Chondrocyte (in vitro differentiated cells): ENCODE data around the gene KCNK5. TPM values are rescaled to one million over a fixed set of nuclear protein-coding genes. Genes with fewer than 3 reads are reported as not detected.

Experiments
- DNase-seq: peaks from one replicate; pipeline ENCODE4 v3.0.0; 2021; ENCODE audit warnings: mixed read lengths, low spot score
- H3K27ac Mint-ChIP-seq: one replicate; pipeline ENCODE4 v1.8.0; 2021; ENCODE audit warnings: mild to moderate bottlenecking, moderate library complexity, mixed read lengths; ENCODE audit not compliant: unreplicated experiment
- H3K27me3 Mint-ChIP-seq: 2 replicates; pipeline ENCODE4 v1.8.0; 2021; ENCODE audit warnings: low read depth, mixed read lengths
- H3K36me3 Mint-ChIP-seq: 2 replicates; pipeline ENCODE4 v1.8.0; 2021; ENCODE audit warnings: low read depth, mixed read lengths
- H3K4me1 Mint-ChIP-seq: 2 replicates; pipeline ENCODE4 v1.8.0; 2021; ENCODE audit warnings: low read depth, mild to moderate bottlenecking, mixed read lengths
- H3K4me3 Mint-ChIP-seq: one replicate; pipeline ENCODE4 v1.8.0; 2021; ENCODE audit warnings: mild to moderate bottlenecking, moderate library complexity, mixed read lengths; ENCODE audit not compliant: unreplicated experiment
- H3K9me3 Mint-ChIP-seq: 2 replicates; pipeline ENCODE4 v1.8.0; 2021; ENCODE audit warnings: low read depth, mixed read lengths
- CTCF ChIP-seq: fragments of 200-600 bp; sonication (generic); IDR thresholded peaks from 2 replicates; pipeline ENCODE4 v1.5.0; 2021; ENCODE audit warnings: antibody characterized with exemption, mild to moderate bottlenecking, moderate library complexity
- total RNA-seq: library from RNA; stranded (reverse); gene quantifications from 3 replicates; pipeline ENCODE4 v1.2.1, GENCODE V29; 2021

KCNK5 gene
- total RNA-seq, 1 donor from 2014 or later = not detected

- no peak for DNase-seq
- no peak for TF ChIP-seq CTCF
- H3K27me3 Mint-ChIP-seq = peaks cover 34% of the 10 kb centered on the region
- H3K36me3 Mint-ChIP-seq = peaks cover 3% of the 10 kb centered on the region
- H3K27ac Mint-ChIP-seq = no peak overlapping the region
- peaks cover 5% of the 10 kb centered on the region for H3K4me1 Mint-ChIP-seq
- H3K4me3 Mint-ChIP-seq = no peak overlapping the region
- peaks cover 4% of the 10 kb centered on the region for H3K9me3 Mint-ChIP-seq
These were observed 6.2 kb downstream of the KCNK5 start for GRCh38 chr6:39223061-39223460.

GRCh38 chr6:39221779-39222641 is 7.3 kb downstream of the KCNK5 start:
- no peak for DNase-seq
- H3K9me3 Mint-ChIP-seq = peaks cover 4% of the 10 kb centered on the region
- no peak overlapping the region for H3K4me3 Mint-ChIP-seq
- peaks cover 24% of the 10 kb centered on the region for H3K27me3 Mint-ChIP-seq
- H3K27ac Mint-ChIP-seq = no peak overlapping the region
- TF ChIP-seq CTCF = no peak
- H3K36me3 Mint-ChIP-seq = peaks cover under 1% of the 10 kb centered on the region
- H3K4me1 Mint-ChIP-seq = peaks cover 11% of the 10 kb centered on the region

GRCh38 chr6:39221115-39221514 is 8.2 kb downstream of the KCNK5 start:
- no peak for TF ChIP-seq CTCF
- Mint-ChIP-seq H3K9me3 (peaks cover 4% of the 10 kb centered on the region), H3K27ac (no peak overlapping the region), H3K4me3 (no peak overlapping the region), H3K36me3 (no peaks in the 10 kb centered on the region), H3K4me1 (peaks cover 12% of the 10 kb centered on the region), H3K27me3 (peaks cover 16% of the 10 kb centered on the region)
- DNase-seq = no peak

GRCh38 chr6:39218868-39219567 is 10.3 kb downstream of the KCNK5 start:
- TF ChIP-seq CTCF = no peak
- DNase-seq = no peak

GRCh38 chr6:39217177-39217864 is 12.0 kb downstream of the KCNK5 start:
- H3K4me1 Mint-ChIP-seq = peaks cover 22% of the 10 kb centered on the region
- DNase-seq = no peak
- no peak overlapping the region for H3K27ac Mint-ChIP-seq
- peaks cover under 1% of the 10 kb centered on the region for H3K27me3 Mint-ChIP-seq
- H3K4me3 Mint-ChIP-seq = no peak overlapping the region
- peaks cover under 1% of the 10 kb centered on the region for H3K9me3 Mint-ChIP-seq
- no peak for TF ChIP-seq CTCF
- H3K36me3 Mint-ChIP-seq = no peaks in the 10 kb centered on the region

More at GRCh38 chr6:39218868-39219567, 10.3 kb downstream of the KCNK5 start:
- Mint-ChIP-seq H3K36me3 (no peaks in the 10 kb centered on the region), H3K27ac (no peak overlapping the region), H3K4me1 (peaks cover 22% of the 10 kb centered on the region), H3K4me3 (no peak overlapping the region), H3K27me3 (peaks cover 3% of the 10 kb centered on the region), H3K9me3 (peaks cover 4% of the 10 kb centered on the region)
